ENCODE data around the gene CALML6. TPM values are rescaled to one million over a fixed set of nuclear protein-coding genes. Genes with fewer than 3 reads are reported as not detected.

Gene CALML6
- total RNA-seq, 4 donors from 2014 or later = not detected

- no peaks in the 10 kb centered on the region for H3K4me1 ChIP-seq
- no peaks in the 10 kb centered on the region for H3K27me3 ChIP-seq
- no peak for DNase-seq
- H3K4me3 ChIP-seq = no peak overlapping the region
- no peaks in the 10 kb centered on the region for H3K36me3 ChIP-seq
- H3K9me3 ChIP-seq = no peaks in the 10 kb centered on the region
- no peak for TF ChIP-seq POLR2A (IDR thresholded peaks at IDR 0.05)
- no peak for TF ChIP-seq CTCF (IDR thresholded peaks at IDR 0.05)
- no peak overlapping the region for H3K27ac ChIP-seq
These were observed 22.0 kb downstream of the CALML6 start for GRCh38 chr1:1937061-1937460.

- no peaks in the 10 kb centered on the region for H3K9me3 ChIP-seq
- no peak overlapping the region for H3K4me3 ChIP-seq
- H3K27ac ChIP-seq = no peak overlapping the region
- TF ChIP-seq CTCF (IDR thresholded peaks at IDR 0.05) (no peak), POLR2A (IDR thresholded peaks at IDR 0.05) (no peak)
- no peaks in the 10 kb centered on the region for H3K27me3 ChIP-seq
- H3K4me1 ChIP-seq = peaks cover 0 to 6% (median 0%) of the 10 kb centered on the region in 4 donors
- no peaks in the 10 kb centered on the region for H3K36me3 ChIP-seq
- no peak for DNase-seq
These were observed 22.7 kb downstream of the CALML6 start for GRCh38 chr1:1937549-1938275.

- Histone ChIP-seq H3K27me3 (no peaks in the 10 kb centered on the region), H3K4me1 (peaks cover 0 to 7% (median 0%) of the 10 kb centered on the region in 4 donors)
- no peak for TF ChIP-seq CTCF (IDR thresholded peaks at IDR 0.05)
- no peak for TF ChIP-seq POLR2A (IDR thresholded peaks at IDR 0.05)
These were observed 23.2 kb downstream of the CALML6 start for GRCh38 chr1:1938276-1938573.

GRCh38 chr1:1938613-1939295, 23.7 kb downstream of the CALML6 start:
- DNase-seq = peak in 1 of 3 donors; percentile 11
- TF ChIP-seq CTCF (IDR thresholded peaks at IDR 0.05) = no peak
- no peak for TF ChIP-seq POLR2A (IDR thresholded peaks at IDR 0.05)
- Histone ChIP-seq H3K9me3 (no peaks in the 10 kb centered on the region), H3K36me3 (no peaks in the 10 kb centered on the region), H3K4me1 (peaks cover 0 to 12% (median 1%) of the 10 kb centered on the region in 4 donors), H3K27me3 (no peaks in the 10 kb centered on the region), H3K4me3 (no peak overlapping the region), H3K27ac (no peak overlapping the region)

More at GRCh38 chr1:1938276-1938573, 23.2 kb downstream of the CALML6 start:
- no peak overlapping the region for H3K27ac ChIP-seq
- DNase-seq = no peak
- no peak overlapping the region for H3K4me3 ChIP-seq
- H3K9me3 ChIP-seq = no peaks in the 10 kb centered on the region
- H3K36me3 ChIP-seq = no peaks in the 10 kb centered on the region

GRCh38 chr1:1939296-1940122, 24.4 kb downstream of the CALML6 start:
- Histone ChIP-seq H3K27ac (no peak overlapping the region), H3K27me3 (no peaks in the 10 kb centered on the region), H3K4me3 (no peak overlapping the region), H3K9me3 (no peaks in the 10 kb centered on the region), H3K36me3 (no peaks in the 10 kb centered on the region), H3K4me1 (peaks cover 0 to 18% (median 1%) of the 10 kb centered on the region in 4 donors)
- TF ChIP-seq CTCF (IDR thresholded peaks at IDR 0.05) (no peak), POLR2A (IDR thresholded peaks at IDR 0.05) (no peak)
- DNase-seq = peak in 1 of 3 donors; percentile 37

All from Peyer's patch (tissue), 4 donors.